Duodenal mucosa (tissue), 2 donors: ENCODE results near the gene STAM.

Experiments
- H3K27ac ChIP-seq: one replicate; pipeline ENCODE4 v1.7.0; 2013; ENCODE audit warnings: low read depth, low read length
- H3K27me3 ChIP-seq, 2 donors: one replicate each; pipeline ENCODE4 v1.7.0; 2013; ENCODE audit warnings: low read length in 2 of 2, control low read depth in 1 of 2; ENCODE audit not compliant: insufficient read depth in 2 of 2, control insufficient read depth in 1 of 2
- H3K36me3 ChIP-seq, 2 donors: one replicate each; pipeline ENCODE4 v1.7.0; 2013; ENCODE audit warnings: low read length in 2 of 2, control low read depth in 1 of 2; ENCODE audit not compliant: insufficient read depth in 2 of 2, control insufficient read depth in 1 of 2
- H3K4me1 ChIP-seq, 2 donors: one replicate each; pipeline ENCODE4 v1.7.0; 2013; ENCODE audit warnings: low read length in 2 of 2, control low read depth in 1 of 2; ENCODE audit not compliant: insufficient read depth in 2 of 2, control insufficient read depth in 1 of 2
- H3K4me3 ChIP-seq, 2 donors: one replicate each; pipeline ENCODE4 v1.7.0; 2013; ENCODE audit warnings: low read length in 2 of 2, low read depth in 1 of 2
- H3K9ac ChIP-seq, 2 donors: one replicate each; pipeline ENCODE4 v1.7.0; 2013; ENCODE audit warnings: low read length in 2 of 2, low read depth in 1 of 2
- H3K9me3 ChIP-seq, 2 donors: one replicate each; pipeline ENCODE4 v1.7.0; 2013; ENCODE audit warnings: low read length in 2 of 2, control low read depth in 1 of 2; ENCODE audit not compliant: control insufficient read depth in 1 of 2

The STAM gene

DNA sequence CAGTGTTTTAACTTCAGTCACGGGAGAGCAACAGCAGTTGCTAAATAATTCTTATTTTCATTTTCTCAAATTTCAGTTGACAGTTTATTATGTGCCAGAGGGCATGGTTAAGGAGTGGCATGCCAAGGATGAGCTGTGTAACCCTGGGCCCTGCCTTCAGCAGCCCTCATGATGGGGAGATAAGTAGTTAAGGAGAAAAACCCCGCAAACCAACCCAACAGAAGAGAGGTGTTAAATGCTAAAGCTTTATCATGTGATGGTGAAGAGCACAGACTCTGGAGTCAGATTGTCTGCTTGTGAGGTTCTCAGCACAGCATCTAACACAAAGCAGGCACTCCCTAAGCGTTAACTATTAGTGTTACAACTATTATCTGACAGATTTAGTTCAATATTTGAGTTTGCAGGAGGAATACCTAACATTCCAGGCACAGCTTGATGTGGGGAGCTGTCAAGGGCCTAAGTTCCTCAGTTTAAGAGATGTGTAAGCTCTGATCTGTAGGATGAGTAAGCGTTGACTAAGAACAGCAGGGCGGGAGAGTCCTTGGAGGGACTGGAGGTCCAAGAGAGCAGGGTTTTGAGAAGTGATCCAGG, 29.6 kb downstream of the STAM start:
- Histone ChIP-seq H3K36me3 (no peaks in the 10 kb centered on the region), H3K4me3 (no peak overlapping the region), H3K4me1 (peaks cover 0 to 5% of the 10 kb centered on the region in 2 donors), H3K27me3 (no peaks in the 10 kb centered on the region), H3K27ac (no peak overlapping the region), H3K9me3 (no peaks in the 10 kb centered on the region), H3K9ac (no peak overlapping the region)

GRCh38 chr10:17674566-17674965, 30.6 kb downstream of the STAM start:
- Histone ChIP-seq H3K36me3 (no peaks in the 10 kb centered on the region), H3K4me1 (peaks cover 0 to 2% of the 10 kb centered on the region in 2 donors), H3K4me3 (no peak overlapping the region), H3K9me3 (no peaks in the 10 kb centered on the region), H3K27me3 (no peaks in the 10 kb centered on the region), H3K27ac (no peak overlapping the region), H3K9ac (no peak overlapping the region)

DNA sequence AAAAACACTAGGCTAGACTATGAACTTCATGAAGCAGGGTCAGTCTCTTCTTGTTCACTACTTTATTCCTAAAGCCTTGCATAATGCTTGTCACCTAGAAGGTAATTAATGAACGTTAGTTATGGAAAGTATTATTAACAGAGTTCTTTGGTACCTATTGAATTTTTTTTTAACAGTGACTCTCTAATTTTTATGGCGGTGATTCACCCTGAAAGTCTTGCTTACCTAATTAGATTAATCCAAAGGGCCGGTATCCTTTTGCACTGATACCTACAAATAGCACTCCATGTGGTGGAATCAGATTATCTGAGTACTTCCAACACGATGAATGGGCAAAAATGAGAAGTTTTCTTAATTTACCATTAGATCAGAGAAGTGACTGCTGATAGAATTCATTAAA, 31.7 kb downstream of the STAM start:
- no peaks in the 10 kb centered on the region for H3K9me3 ChIP-seq
- H3K27ac ChIP-seq = no peak overlapping the region
- H3K4me1 ChIP-seq = peaks cover 0 to 2% of the 10 kb centered on the region in 2 donors
- no peaks in the 10 kb centered on the region for H3K36me3 ChIP-seq
- H3K27me3 ChIP-seq = no peaks in the 10 kb centered on the region
- no peak overlapping the region for H3K9ac ChIP-seq
- no peak overlapping the region for H3K4me3 ChIP-seq

DNA sequence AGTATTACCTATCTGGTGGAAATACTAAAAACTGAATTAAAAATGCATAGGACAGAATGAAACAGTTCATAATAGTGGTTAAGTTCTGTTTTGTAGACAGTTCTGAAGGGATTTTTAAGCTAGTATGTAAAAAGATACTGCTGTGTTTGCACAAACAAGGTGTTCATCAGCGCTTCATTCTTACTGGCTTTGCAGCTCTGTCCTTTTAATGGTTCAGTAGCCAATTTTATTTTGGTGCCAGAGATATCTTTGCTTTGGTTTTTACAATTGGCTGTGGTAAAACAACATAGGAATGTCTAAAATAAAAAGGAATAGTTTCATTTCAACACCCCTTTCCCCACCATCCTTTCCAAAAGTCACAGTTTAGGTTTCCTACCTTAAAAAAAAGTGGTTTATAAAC, 33.0 kb downstream of the STAM start:
- no peak overlapping the region for H3K27ac ChIP-seq
- H3K4me1 ChIP-seq = peaks cover 0 to 2% of the 10 kb centered on the region in 2 donors
- H3K9me3 ChIP-seq = no peaks in the 10 kb centered on the region
- H3K4me3 ChIP-seq = no peak overlapping the region
- no peak overlapping the region for H3K9ac ChIP-seq
- H3K36me3 ChIP-seq = no peaks in the 10 kb centered on the region
- no peaks in the 10 kb centered on the region for H3K27me3 ChIP-seq

DNA sequence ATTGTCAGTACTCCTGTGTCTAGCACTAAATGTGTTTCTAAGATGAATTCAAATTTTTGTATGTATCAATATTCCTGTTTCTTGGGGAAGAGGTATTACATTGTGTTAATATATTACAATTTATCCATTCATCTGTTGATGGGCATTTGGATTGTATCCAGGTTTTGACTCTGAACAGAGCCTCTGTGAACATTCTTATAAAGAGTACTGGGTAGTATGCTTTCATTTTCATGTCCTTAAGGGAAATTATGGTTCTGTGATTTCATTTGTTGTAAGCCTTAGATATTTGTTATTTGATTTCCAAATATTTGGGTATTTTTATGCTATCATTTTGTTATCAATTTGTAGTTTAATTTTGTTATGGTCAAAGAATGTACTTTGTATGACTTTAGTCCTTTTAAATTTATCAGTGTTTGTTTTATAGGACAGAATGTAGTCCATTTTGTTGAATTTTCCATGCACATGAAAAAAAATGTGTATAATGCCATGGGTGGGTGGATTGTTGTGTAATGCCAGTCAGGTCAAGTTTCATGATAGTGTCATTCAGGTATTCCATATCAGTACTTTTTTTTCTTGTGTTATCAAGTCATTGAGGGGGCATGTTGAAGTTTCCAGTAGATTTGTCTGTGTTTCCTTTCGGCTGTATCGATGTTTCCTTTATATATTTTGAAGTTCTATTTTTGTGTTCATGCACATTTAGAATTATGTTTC, 38.4 kb downstream of the STAM start:
- H3K36me3 ChIP-seq = no peaks in the 10 kb centered on the region
- H3K27me3 ChIP-seq = no peaks in the 10 kb centered on the region
- no peak overlapping the region for H3K27ac ChIP-seq
- no peaks in the 10 kb centered on the region for H3K4me1 ChIP-seq
- no peak overlapping the region for H3K4me3 ChIP-seq
- no peaks in the 10 kb centered on the region for H3K9me3 ChIP-seq
- no peak overlapping the region for H3K9ac ChIP-seq

DNA sequence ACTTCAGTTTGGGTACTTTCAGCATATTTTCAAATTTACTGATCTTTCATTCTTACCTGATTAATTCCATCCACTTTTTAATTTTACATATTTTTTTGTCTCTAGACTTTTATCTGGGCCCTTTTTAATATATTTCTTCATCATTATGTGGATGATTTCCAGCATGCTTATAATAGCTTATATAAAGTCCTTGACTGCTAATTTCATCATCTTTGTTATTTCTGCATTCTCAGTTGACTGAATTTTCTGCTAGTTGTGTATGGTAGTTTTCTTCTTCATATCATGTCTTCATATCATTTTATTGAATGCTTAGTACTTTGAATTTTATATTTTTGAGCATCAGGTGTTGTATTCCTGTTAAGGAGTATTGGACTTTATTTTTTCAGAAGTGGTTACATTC, 39.6 kb downstream of the STAM start:
- peaks cover 3% of the 10 kb centered on the region in 2 donors for H3K36me3 ChIP-seq
- H3K9me3 ChIP-seq = no peaks in the 10 kb centered on the region
- H3K4me3 ChIP-seq = no peak overlapping the region
- H3K9ac ChIP-seq = no peak overlapping the region
- H3K4me1 ChIP-seq = no peaks in the 10 kb centered on the region
- H3K27me3 ChIP-seq = no peaks in the 10 kb centered on the region
- H3K27ac ChIP-seq = no peak overlapping the region

DNA sequence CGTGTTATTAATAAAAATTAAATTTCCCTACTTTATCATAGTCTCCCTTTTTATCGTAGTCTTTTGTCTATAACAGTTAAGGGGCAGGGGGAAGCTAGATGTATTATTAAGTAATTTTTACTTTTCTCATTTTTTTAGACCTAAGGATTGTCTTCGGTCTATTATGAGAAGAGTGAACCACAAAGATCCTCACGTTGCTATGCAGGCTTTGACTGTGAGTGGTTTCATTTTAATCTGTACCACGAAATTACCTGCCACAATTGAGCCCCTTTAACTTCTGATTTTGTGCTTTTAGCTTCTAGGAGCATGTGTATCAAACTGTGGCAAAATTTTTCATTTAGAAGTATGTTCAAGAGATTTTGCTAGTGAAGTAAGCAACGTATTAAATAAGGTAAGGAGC, 40.6 kb downstream of the STAM start:
- Histone ChIP-seq H3K4me1 (no peaks in the 10 kb centered on the region), H3K36me3 (peaks cover 3 to 10% of the 10 kb centered on the region in 2 donors), H3K9ac (no peak overlapping the region), H3K9me3 (no peaks in the 10 kb centered on the region), H3K4me3 (no peak overlapping the region), H3K27me3 (no peaks in the 10 kb centered on the region), H3K27ac (no peak overlapping the region)

DNA sequence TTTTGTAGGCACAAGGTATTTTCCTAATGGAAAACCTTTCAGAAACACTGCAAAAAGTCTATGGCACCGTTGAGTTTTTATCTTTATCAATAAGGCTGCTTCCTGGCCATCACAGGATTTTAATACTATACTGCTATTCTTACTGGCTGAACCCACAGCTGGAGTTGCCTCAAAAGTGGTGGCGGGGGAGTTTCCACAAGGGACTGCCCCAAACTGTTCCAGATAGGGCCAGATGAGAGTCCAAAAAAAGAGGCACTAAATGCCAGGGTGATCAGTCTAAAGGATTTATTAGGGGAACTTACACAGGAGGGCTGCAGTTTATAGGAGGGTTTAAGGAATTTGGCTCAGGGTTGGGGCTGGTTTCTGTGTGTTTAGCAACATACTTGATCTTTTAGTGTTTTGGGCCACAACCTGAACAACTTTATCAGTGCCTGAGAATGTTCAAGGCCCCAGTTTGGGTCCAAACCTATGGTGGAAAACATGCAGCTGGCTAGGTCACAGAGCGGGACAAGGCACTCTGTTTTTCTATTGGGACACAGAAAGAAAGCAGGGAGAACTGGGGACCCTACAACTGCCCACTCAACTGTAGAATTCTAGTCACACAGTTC, 41.4 kb downstream of the STAM start:
- Histone ChIP-seq H3K4me3 (no peak overlapping the region), H3K36me3 (peaks cover 3 to 16% of the 10 kb centered on the region in 2 donors), H3K27me3 (no peaks in the 10 kb centered on the region), H3K9me3 (no peaks in the 10 kb centered on the region), H3K27ac (no peak overlapping the region), H3K9ac (no peak overlapping the region), H3K4me1 (no peaks in the 10 kb centered on the region)

- Histone ChIP-seq H3K4me1 (no peaks in the 10 kb centered on the region), H3K9ac (no peak overlapping the region), H3K9me3 (no peaks in the 10 kb centered on the region), H3K36me3 (peaks cover 3 to 18% of the 10 kb centered on the region in 2 donors), H3K27me3 (no peaks in the 10 kb centered on the region), H3K4me3 (no peak overlapping the region), H3K27ac (no peak overlapping the region)
These were observed 43.3 kb downstream of the STAM start for GRCh38 chr10:17687117-17687831.

DNA sequence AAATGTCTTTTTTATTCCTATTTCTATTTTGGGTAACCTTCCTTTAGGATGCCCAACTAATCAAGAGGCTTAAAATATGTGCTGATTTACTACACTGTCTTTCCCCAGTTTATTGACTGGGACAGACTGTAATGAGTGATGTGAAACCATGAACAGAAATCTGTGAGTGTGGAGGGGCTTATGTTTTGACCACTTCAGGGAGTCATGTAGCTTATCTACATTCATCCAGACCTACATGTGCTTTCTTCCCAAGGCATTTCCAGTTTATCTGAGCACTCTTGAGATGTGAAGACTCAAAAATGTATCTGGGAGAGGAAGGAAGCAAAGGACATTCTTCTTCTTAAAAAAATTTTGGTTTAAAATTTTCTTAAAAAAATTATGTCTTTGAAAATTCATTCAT, 45.2 kb downstream of the STAM start:
- H3K4me3 ChIP-seq = no peak overlapping the region
- H3K36me3 ChIP-seq = peaks cover 3 to 23% of the 10 kb centered on the region in 2 donors
- H3K9ac ChIP-seq = no peak overlapping the region
- H3K9me3 ChIP-seq = no peaks in the 10 kb centered on the region
- no peak overlapping the region for H3K27ac ChIP-seq
- no peaks in the 10 kb centered on the region for H3K27me3 ChIP-seq
- H3K4me1 ChIP-seq = no peaks in the 10 kb centered on the region
